Astrocyte (in vitro differentiated cells and primary cell): ENCODE measurements around the gene DBP.

ENCODE experiments used
- EZH2 ChIP-seq: IDR thresholded peaks from 2 replicates; pipeline ENCODE4 v1.6.1; 2012; ENCODE audit warnings: mild to moderate bottlenecking, low read length, inconsistent platforms; ENCODE audit not compliant: insufficient read depth
- TF ChIP-seq, protein P1 (sequence below): IDR thresholded peaks from 2 replicates; pipeline ENCODE4 v1.5.1; 2011; ENCODE audit warnings: low read depth, mild to moderate bottlenecking, inconsistent platforms, low read length, moderate library complexity; ENCODE audit not compliant: insufficient read depth

DNA sequence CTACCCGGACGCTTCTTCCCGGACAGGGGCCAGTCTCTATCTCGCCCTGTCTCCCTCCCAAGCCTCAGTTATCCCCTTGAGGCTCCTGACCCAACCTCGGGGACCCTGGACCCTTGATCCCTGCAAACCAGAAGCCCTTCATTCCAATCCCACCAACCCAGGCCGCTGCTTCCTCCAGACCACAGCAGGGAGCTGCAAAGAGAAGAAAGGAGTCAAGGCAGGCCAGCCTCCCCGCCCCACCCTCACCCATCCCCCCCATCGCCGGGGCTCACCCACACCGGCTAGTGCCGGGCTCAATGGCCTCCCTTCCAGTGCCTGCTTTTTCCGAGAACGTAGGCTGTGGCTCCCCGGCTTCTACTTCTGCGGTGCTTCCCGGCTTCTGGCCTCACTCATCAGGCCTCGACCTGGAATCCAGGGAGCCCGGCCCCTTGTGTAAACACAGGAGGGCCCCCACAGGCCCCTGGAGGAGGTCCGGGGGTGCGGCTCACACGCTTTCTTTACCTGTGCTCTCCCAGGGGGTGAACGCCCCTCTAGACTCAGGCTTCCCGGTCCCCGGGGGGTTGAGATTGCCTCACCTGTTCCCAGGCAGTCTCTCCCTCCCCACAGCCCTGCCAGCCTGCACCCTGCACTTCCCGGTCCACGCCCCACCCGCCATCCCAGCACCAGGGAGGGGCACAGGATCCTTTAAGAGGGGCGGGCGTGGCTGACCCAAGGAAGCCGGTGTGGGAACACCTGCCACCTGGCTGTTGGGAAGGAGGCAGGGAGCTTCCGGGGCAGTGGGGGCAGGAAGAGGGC, 22.5 kb downstream of the DBP start, which contains the start of gene FAM83E:
- TF ChIP-seq, protein P1, sequence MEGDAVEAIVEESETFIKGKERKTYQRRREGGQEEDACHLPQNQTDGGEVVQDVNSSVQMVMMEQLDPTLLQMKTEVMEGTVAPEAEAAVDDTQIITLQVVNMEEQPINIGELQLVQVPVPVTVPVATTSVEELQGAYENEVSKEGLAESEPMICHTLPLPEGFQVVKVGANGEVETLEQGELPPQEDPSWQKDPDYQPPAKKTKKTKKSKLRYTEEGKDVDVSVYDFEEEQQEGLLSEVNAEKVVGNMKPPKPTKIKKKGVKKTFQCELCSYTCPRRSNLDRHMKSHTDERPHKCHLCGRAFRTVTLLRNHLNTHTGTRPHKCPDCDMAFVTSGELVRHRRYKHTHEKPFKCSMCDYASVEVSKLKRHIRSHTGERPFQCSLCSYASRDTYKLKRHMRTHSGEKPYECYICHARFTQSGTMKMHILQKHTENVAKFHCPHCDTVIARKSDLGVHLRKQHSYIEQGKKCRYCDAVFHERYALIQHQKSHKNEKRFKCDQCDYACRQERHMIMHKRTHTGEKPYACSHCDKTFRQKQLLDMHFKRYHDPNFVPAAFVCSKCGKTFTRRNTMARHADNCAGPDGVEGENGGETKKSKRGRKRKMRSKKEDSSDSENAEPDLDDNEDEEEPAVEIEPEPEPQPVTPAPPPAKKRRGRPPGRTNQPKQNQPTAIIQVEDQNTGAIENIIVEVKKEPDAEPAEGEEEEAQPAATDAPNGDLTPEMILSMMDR: no peak
- no peak for TF ChIP-seq EZH2
